Measurements from ENCODE around the gene CRIM1. TPM values are rescaled to one million over a fixed set of nuclear protein-coding genes. Genes with fewer than 3 reads are reported as not detected.

Gene CRIM1
- total RNA-seq, 1 experiment from 2014 or later = 46.5 TPM

DNA sequence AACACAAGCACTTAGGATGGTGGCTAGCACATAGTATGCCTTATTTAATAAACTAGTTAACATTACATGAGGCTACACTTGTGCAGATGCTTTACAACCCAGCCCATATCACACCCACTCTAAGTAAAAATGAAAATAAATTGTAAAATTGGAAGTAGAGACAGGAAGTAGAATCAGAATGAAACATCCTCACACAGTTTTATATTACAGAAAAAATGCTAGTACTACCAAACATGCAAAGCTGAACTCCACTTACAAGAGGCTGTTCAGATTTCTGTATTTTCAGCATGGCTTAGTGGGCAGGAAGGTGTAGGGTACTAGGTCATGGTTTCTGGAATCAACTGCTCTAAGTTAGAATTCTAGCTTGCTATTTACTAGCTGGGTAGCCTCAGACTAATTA is 18.2 kb upstream of the CRIM1 start:
- TF ChIP-seq, protein P1, sequence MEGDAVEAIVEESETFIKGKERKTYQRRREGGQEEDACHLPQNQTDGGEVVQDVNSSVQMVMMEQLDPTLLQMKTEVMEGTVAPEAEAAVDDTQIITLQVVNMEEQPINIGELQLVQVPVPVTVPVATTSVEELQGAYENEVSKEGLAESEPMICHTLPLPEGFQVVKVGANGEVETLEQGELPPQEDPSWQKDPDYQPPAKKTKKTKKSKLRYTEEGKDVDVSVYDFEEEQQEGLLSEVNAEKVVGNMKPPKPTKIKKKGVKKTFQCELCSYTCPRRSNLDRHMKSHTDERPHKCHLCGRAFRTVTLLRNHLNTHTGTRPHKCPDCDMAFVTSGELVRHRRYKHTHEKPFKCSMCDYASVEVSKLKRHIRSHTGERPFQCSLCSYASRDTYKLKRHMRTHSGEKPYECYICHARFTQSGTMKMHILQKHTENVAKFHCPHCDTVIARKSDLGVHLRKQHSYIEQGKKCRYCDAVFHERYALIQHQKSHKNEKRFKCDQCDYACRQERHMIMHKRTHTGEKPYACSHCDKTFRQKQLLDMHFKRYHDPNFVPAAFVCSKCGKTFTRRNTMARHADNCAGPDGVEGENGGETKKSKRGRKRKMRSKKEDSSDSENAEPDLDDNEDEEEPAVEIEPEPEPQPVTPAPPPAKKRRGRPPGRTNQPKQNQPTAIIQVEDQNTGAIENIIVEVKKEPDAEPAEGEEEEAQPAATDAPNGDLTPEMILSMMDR (conservative IDR thresholded peaks at IDR 0.05; ENCODE audit: low read depth, low read length) = no peak
- no peak for TF ChIP-seq EZH2 (IDR thresholded peaks at IDR 0.05; ENCODE audit: borderline replicate concordance, low read depth, low read length, poor library complexity, severe bottlenecking)
- H3K36me3 ChIP-seq (ENCODE audit: insufficient read depth, low read length, poor library complexity, severe bottlenecking) = no peaks in the 10 kb centered on the region
- H3K4me3 ChIP-seq (ENCODE audit: low read depth, low read length, poor library complexity, severe bottlenecking) = no peak overlapping the region
- H3K9me3 ChIP-seq (ENCODE audit: low read depth, low read length, poor library complexity, severe bottlenecking) = no peaks in the 10 kb centered on the region
- no peaks in the 10 kb centered on the region for H3K4me1 ChIP-seq (ENCODE audit: insufficient read depth, low read length, poor library complexity, severe bottlenecking)
- H3K27me3 ChIP-seq (replicated peaks; ENCODE audit: insufficient read depth, low read depth, low read length, poor library complexity) = no peaks in the 10 kb centered on the region
- H3K27ac ChIP-seq (ENCODE audit: low read depth, low read length, poor library complexity, severe bottlenecking) = no peak overlapping the region
- no TSS peak for BruUV-seq (replicated peaks)
- ChIA-PET POLR2A (ENCODE audit: low non-redundant PET) (no interaction called here), CTCF (interaction anchor here (0.6 to 1.1 kb wide), 2 partner anchors 328 to 1431 kb away, joined by 3 read pairs; no protein-coding TSS in a partner anchor)
- intact Hi-C loops (cut with micrococcal nuclease; ENCODE audit: unreplicated experiment) = no loop called here
- DNase-seq (ENCODE audit: low spot score) = no peak

DNA sequence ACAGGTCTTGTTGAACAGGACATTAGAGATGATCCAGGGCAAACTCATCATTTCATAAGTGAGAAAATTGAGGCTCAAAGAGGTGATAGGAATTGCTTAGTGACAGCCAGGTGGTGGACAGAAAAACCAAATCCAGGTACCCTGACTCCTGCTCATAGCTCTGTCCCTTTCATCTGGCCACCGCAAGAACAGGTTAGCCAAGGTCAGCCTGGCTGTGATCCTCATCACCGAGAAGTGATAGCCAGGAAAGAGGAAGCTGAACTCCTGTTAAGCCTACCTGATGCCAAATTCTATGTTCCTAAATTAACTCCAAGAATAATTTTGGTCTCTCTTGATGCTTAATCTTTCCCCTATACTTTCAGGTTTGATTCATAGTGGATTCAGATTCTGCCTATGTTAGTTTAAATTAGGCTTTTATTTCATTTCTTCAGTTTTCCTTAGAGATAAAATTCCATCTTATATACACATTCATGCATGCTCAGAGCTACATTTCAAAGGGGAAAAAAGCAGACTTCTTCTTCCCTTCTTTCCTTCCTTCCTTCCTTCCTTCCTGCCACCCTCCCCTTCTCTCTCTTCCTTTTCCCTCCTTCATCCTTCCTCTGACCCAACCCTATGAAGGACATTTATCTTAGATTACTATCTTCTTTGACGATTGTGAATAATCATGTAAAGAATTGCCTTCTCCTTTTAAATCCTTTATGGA is 17.3 kb upstream of the CRIM1 start:
- Histone ChIP-seq H3K27ac (ENCODE audit: low read depth, low read length, poor library complexity, severe bottlenecking) (no peak overlapping the region), H3K36me3 (ENCODE audit: insufficient read depth, low read length, poor library complexity, severe bottlenecking) (no peaks in the 10 kb centered on the region), H3K27me3 (replicated peaks; ENCODE audit: insufficient read depth, low read depth, low read length, poor library complexity) (no peaks in the 10 kb centered on the region), H3K4me1 (ENCODE audit: insufficient read depth, low read length, poor library complexity, severe bottlenecking) (no peaks in the 10 kb centered on the region), H3K9me3 (ENCODE audit: low read depth, low read length, poor library complexity, severe bottlenecking) (no peaks in the 10 kb centered on the region), H3K4me3 (ENCODE audit: low read depth, low read length, poor library complexity, severe bottlenecking) (no peak overlapping the region)
- ChIA-PET CTCF (interaction anchor here (0.6 to 1.1 kb wide), 2 partner anchors 327 to 1432 kb away, joined by 3 read pairs; no protein-coding TSS in a partner anchor), POLR2A (ENCODE audit: low non-redundant PET) (no interaction called here)
- intact Hi-C loops (cut with micrococcal nuclease; ENCODE audit: unreplicated experiment) = no loop called here
- no peak for DNase-seq (ENCODE audit: low spot score)
- BruUV-seq (replicated peaks) = no TSS peak
- TF ChIP-seq EZH2 (IDR thresholded peaks at IDR 0.05; ENCODE audit: borderline replicate concordance, low read depth, low read length, poor library complexity, severe bottlenecking) = no peak
- TF ChIP-seq, protein P1 (conservative IDR thresholded peaks at IDR 0.05; ENCODE audit: low read depth, low read length) = no peak

DNA sequence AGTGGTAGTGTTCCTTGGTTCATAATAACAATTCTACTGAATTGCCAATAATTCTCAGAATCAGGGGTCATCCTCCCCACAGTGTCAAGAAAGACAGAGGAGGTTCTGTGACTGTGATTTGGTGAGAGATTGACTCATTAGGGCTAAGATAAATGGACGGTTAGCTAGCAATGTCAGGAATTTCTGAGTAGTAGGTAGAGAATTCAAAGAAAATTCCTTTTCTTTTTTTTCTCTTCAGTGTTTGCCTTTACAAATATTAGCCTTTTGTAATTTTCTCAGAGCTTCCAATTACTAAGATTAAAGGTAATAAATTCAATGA is 16.8 kb upstream of the CRIM1 start:
- no peak for DNase-seq (ENCODE audit: low spot score)
- no TSS peak for BruUV-seq (replicated peaks)
- Histone ChIP-seq H3K27ac (ENCODE audit: low read depth, low read length, poor library complexity, severe bottlenecking) (no peak overlapping the region), H3K27me3 (replicated peaks; ENCODE audit: insufficient read depth, low read depth, low read length, poor library complexity) (no peaks in the 10 kb centered on the region), H3K36me3 (ENCODE audit: insufficient read depth, low read length, poor library complexity, severe bottlenecking) (no peaks in the 10 kb centered on the region), H3K4me3 (ENCODE audit: low read depth, low read length, poor library complexity, severe bottlenecking) (no peak overlapping the region), H3K4me1 (ENCODE audit: insufficient read depth, low read length, poor library complexity, severe bottlenecking) (no peaks in the 10 kb centered on the region), H3K9me3 (ENCODE audit: low read depth, low read length, poor library complexity, severe bottlenecking) (no peaks in the 10 kb centered on the region)
- POLR2A ChIA-PET (ENCODE audit: low non-redundant PET) = no interaction called here
- intact Hi-C loops (cut with micrococcal nuclease; ENCODE audit: unreplicated experiment) = no loop called here
- no peak for TF ChIP-seq EZH2 (IDR thresholded peaks at IDR 0.05; ENCODE audit: borderline replicate concordance, low read depth, low read length, poor library complexity, severe bottlenecking)
- TF ChIP-seq, protein P1 (conservative IDR thresholded peaks at IDR 0.05; ENCODE audit: low read depth, low read length) = no peak
- CTCF ChIA-PET = no interaction called here

All from A673 (cell line).